IPS-15b (cell line): ENCODE results near the gene SLC46A1.

Experiments used
- H3K27me3 ChIP-seq: one replicate; pipeline ENCODE4 v1.6.1; 2013; ENCODE audit warnings: low read length; ENCODE audit not compliant: control insufficient read depth, insufficient read depth
- H3K36me3 ChIP-seq: one replicate; pipeline ENCODE4 v1.6.1; 2013; ENCODE audit warnings: low read length; ENCODE audit not compliant: control insufficient read depth, insufficient read depth
- H3K4me1 ChIP-seq: one replicate; pipeline ENCODE4 v1.6.1; 2013; ENCODE audit warnings: mild to moderate bottlenecking, low read length; ENCODE audit not compliant: control insufficient read depth, insufficient read depth
- H3K4me3 ChIP-seq: one replicate; pipeline ENCODE4 v1.5.1; 2013; ENCODE audit warnings: low read depth, low read length
- H3K9ac ChIP-seq: one replicate; pipeline ENCODE4 v1.6.1; 2013; ENCODE audit warnings: low read depth, mild to moderate bottlenecking, low read length
- H3K9me3 ChIP-seq: one replicate; pipeline ENCODE4 v1.6.1; 2013; ENCODE audit warnings: mild to moderate bottlenecking, low read length; ENCODE audit not compliant: control insufficient read depth, insufficient read depth

The SLC46A1 gene

GRCh38 chr17:28345419-28346198 lies 60.4 kb downstream of the SLC46A1 start:
- no peak overlapping the region for H3K9ac ChIP-seq
- H3K9me3 ChIP-seq = no peaks in the 10 kb centered on the region
- H3K4me3 ChIP-seq = no peak overlapping the region
- no peaks in the 10 kb centered on the region for H3K4me1 ChIP-seq
- H3K27me3 ChIP-seq = no peaks in the 10 kb centered on the region
- peaks cover 44% of the 10 kb centered on the region for H3K36me3 ChIP-seq
